Mesenchymal stem cell (in vitro differentiated cells and primary cell): Measurements from ENCODE around the gene C8A.

Experiments used
- DNase-seq: peaks from one replicate; pipeline ENCODE4 v3.0.0-alpha.2; 2013
- H2AFZ ChIP-seq: one replicate; pipeline ENCODE4 v1.6.1; 2013; ENCODE audit warnings: low read depth, mild to moderate bottlenecking, control low read depth, inconsistent platforms, low read length, moderate library complexity
- H2AK5ac ChIP-seq: 2 replicates; pipeline ENCODE4 v1.6.1; 2013; ENCODE audit warnings: low read length, moderate library complexity, mild to moderate bottlenecking, inconsistent platforms; ENCODE audit not compliant: severe bottlenecking
- H2BK120ac ChIP-seq: one replicate; pipeline ENCODE4 v1.6.1; 2013; ENCODE audit warnings: low read depth, mild to moderate bottlenecking, inconsistent platforms, low read length, moderate library complexity
- H2BK12ac ChIP-seq, 2 experiments: one replicate each; pipeline ENCODE4 v1.6.1; 2013; ENCODE audit warnings: inconsistent platforms in 2 of 2, low read length in 2 of 2, mild to moderate bottlenecking in 2 of 2, moderate library complexity in 2 of 2, control low read depth in 1 of 2
- H2BK15ac ChIP-seq: one replicate; pipeline ENCODE4 v1.6.1; 2013; ENCODE audit warnings: mild to moderate bottlenecking, low read depth, inconsistent platforms; ENCODE audit not compliant: poor library complexity, severe bottlenecking
- H2BK5ac ChIP-seq: 2 replicates; pipeline ENCODE4 v1.6.1; 2013; ENCODE audit warnings: low read depth, mild to moderate bottlenecking, low read length, control low read depth, inconsistent platforms; ENCODE audit not compliant: poor library complexity, severe bottlenecking
- H3K14ac ChIP-seq, 2 experiments: one replicate each; pipeline ENCODE4 v1.6.1; 2013; ENCODE audit warnings: inconsistent platforms in 2 of 2, low read length in 2 of 2, control low read depth in 1 of 2, mild to moderate bottlenecking in 1 of 2, moderate library complexity in 1 of 2
- H3K18ac ChIP-seq, 2 experiments: one replicate each; pipeline ENCODE4 v1.6.1; 2013; ENCODE audit warnings: inconsistent platforms in 2 of 2, low read length in 2 of 2, control low read depth in 1 of 2, low read depth in 1 of 2, mild to moderate bottlenecking in 1 of 2
- H3K23ac ChIP-seq, 2 experiments: one replicate each; pipeline ENCODE4 v1.6.1; 2013; ENCODE audit warnings: inconsistent platforms in 2 of 2, low read length in 2 of 2, mild to moderate bottlenecking in 2 of 2, moderate library complexity in 2 of 2, control low read depth in 1 of 2
- H3K27ac ChIP-seq: 2 replicates; pipeline ENCODE4 v1.5.1; 2013; ENCODE audit warnings: mild to moderate bottlenecking, moderate library complexity, low read length, control low read depth, inconsistent platforms; ENCODE audit not compliant: poor library complexity, severe bottlenecking
- H3K27me3 ChIP-seq, 2 experiments: 2 replicates each; pipeline versions ENCODE4 v1.6.1 to v1.7.0; 2013; ENCODE audit warnings: low read length in 2 of 2, mild to moderate bottlenecking in 2 of 2, moderate library complexity in 2 of 2, control low read depth in 1 of 2, inconsistent platforms in 1 of 2; ENCODE audit not compliant: control insufficient read depth in 1 of 2, insufficient read depth in 1 of 2
- H3K36me3 ChIP-seq, 2 experiments: 2 replicates each; pipeline versions ENCODE4 v1.6.1 to v1.7.0; 2013; ENCODE audit warnings: low read length in 2 of 2, control low read depth in 1 of 2, inconsistent platforms in 1 of 2, low read depth in 1 of 2, mild to moderate bottlenecking in 1 of 2; ENCODE audit not compliant: insufficient read depth in 2 of 2, control insufficient read depth in 1 of 2
- H3K4ac ChIP-seq, 2 experiments: one replicate each; pipeline ENCODE4 v1.6.1; 2013; ENCODE audit warnings: inconsistent platforms in 2 of 2, low read length in 2 of 2, mild to moderate bottlenecking in 2 of 2, moderate library complexity in 2 of 2, control low read depth in 1 of 2, low read depth in 1 of 2
- H3K4me1 ChIP-seq: 2 replicates; pipeline ENCODE4 v1.6.1; 2013; ENCODE audit warnings: low read depth, low read length, control low read depth; ENCODE audit not compliant: control insufficient read depth, insufficient read depth
- H3K4me2 ChIP-seq: 2 replicates; pipeline ENCODE4 v1.6.1; 2013; ENCODE audit warnings: low read length, mild to moderate bottlenecking, inconsistent platforms; ENCODE audit not compliant: poor library complexity, severe bottlenecking
- H3K4me3 ChIP-seq, 2 experiments: 2 replicates each; pipeline versions ENCODE4 v1.5.1 to v1.7.0; 2013; ENCODE audit warnings: low read length in 2 of 2, mild to moderate bottlenecking in 2 of 2, control low read depth in 1 of 2, low read depth in 1 of 2; ENCODE audit not compliant: insufficient read depth in 1 of 2
- H3K79me1 ChIP-seq: replicated peaks from 2 replicates; pipeline ENCODE4 v1.6.1; 2013; ENCODE audit warnings: mild to moderate bottlenecking, control low read depth, low read length, inconsistent platforms; ENCODE audit not compliant: poor library complexity, severe bottlenecking
- H3K9ac ChIP-seq: 2 replicates; pipeline ENCODE4 v1.7.0; 2013; ENCODE audit warnings: mild to moderate bottlenecking, low read length, moderate library complexity
- H3K9me3 ChIP-seq: 2 replicates; pipeline ENCODE4 v1.7.0; 2013; ENCODE audit warnings: mild to moderate bottlenecking, low read length; ENCODE audit not compliant: control insufficient read depth
- H4K8ac ChIP-seq: one replicate; pipeline ENCODE4 v1.6.1; 2013; ENCODE audit warnings: inconsistent platforms, mild to moderate bottlenecking, low read length, moderate library complexity
- H4K91ac ChIP-seq: one replicate; pipeline ENCODE4 v1.6.1; 2013; ENCODE audit warnings: mild to moderate bottlenecking, low read length, inconsistent platforms
- WGBS: methylation state at CpG from one replicate; pipeline ENCODE4 v1.1.7; 2013; ENCODE audit warnings: mixed read lengths; 5-methylcytosine and 5-hydroxymethylcytosine counted together

Gene C8A

DNA sequence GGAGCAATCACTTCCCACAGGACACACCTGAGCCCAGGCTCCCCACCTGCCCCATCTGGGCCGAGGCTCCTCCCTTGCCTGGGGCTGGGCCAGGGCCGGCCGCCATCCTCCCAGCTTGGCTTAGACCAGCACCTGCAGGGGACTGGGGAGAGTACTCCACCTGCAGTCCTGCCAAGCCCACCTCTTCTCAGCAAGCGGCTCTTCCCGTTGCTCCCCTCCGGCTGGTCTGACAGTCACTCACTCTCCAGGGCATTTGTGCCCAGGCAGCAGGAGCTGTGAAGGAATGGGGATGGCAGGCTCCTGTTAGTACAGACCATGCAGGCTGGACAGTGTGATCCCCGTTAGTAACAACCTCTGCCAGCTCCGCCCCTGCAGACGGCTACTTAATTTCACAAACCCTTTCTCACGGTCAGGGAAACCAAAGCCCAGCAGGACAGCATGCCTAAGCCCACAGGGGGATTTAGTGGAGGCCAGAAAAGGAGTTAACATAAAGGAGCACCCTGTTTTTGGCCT, 35.2 kb upstream of the C8A start, which contains the start of gene FYB2:
TSS of gene FYB2 (minus strand) at position 18 of the 513 bp plus-strand sequence. CDS start 114 bp downstream, outside the sequence.
- H3K9me3 ChIP-seq: peaks cover 4% of the 10 kb centered on the region
- no peaks in the 10 kb centered on the region for H3K79me1 ChIP-seq
- no peak within 1 kb of the TSS for H2BK120ac ChIP-seq
- peak within 1 kb of the TSS in 1 of 2 experiments; percentile 64 for H3K14ac ChIP-seq
- 46% methylated on average over 10 of the region's 10 CpGs for WGBS
- H3K18ac ChIP-seq: peak within 1 kb of the TSS in 1 of 2 experiments; percentile 30
- peaks cover 15% of the 10 kb centered on the region for H3K4me1 ChIP-seq
- no peak within 1 kb of the TSS for H3K9ac ChIP-seq
- peak within 1 kb of the TSS; percentile 25 for H3K4me2 ChIP-seq
- peak within 1 kb of the TSS; percentile 28 for H4K91ac ChIP-seq
- H3K23ac ChIP-seq: no peak within 1 kb of the TSS
- peak; percentile 29 for DNase-seq
- H2AK5ac ChIP-seq: peak within 1 kb of the TSS; percentile 20
- peak within 1 kb of the TSS; percentile 50 for H2BK15ac ChIP-seq
- H3K27ac ChIP-seq: peak within 1 kb of the TSS; percentile 38
- no peak within 1 kb of the TSS for H3K4ac ChIP-seq
- H2BK12ac ChIP-seq: peak within 1 kb of the TSS in 1 of 2 experiments; percentile 12
- no peak within 1 kb of the TSS for H3K4me3 ChIP-seq
- H2BK5ac ChIP-seq: no peak within 1 kb of the TSS
- H2AFZ ChIP-seq: no peak within 1 kb of the TSS
- peaks cover 0 to 21% of the 10 kb centered on the region in 2 experiments for H3K27me3 ChIP-seq
- no peaks in the 10 kb centered on the region for H3K36me3 ChIP-seq
- H4K8ac ChIP-seq: no peak within 1 kb of the TSS

DNA sequence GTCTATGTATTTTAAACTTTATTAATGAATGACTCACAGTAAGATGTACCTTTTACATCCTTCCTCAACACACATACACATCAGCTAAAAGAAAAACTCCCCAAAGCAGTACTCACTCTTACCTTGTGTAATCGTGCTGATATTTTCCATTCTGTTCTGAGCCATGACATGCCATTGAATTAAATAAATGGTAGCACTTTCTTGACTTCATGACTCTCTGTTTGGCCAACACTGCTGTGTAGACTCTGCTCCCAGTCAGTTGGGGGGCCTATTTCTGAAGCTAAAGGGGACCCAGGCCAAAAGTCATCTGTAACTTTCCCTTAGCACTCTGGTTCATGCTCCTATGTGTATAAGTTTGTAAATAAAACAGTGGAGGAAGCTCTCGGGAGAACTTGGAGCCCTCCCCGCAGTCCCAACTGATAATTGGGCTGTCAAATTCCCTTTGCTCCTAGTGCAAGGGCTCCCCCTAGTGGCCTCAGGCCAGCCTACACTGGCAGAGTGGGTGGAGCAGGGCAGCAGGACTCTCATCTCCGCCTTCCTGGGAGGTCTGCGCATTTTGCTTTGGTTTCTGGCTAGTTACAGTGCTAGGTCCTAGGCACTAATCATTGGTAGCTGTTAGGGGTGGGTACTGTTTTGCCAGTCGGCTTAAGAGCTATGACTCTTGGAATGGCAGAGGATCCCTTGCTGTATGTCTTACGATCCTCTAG, 33.7 kb upstream of the C8A start:
- H2BK5ac ChIP-seq: no peak overlapping the region
- no peak overlapping the region for H4K91ac ChIP-seq
- H3K9ac ChIP-seq: peak overlapping the region; percentile 61
- no peak overlapping the region for H3K27ac ChIP-seq
- no peak overlapping the region for H2AFZ ChIP-seq
- no peak overlapping the region for H4K8ac ChIP-seq
- no peak overlapping the region for H2BK120ac ChIP-seq
- peaks cover 0 to 13% of the 10 kb centered on the region in 2 experiments for H3K27me3 ChIP-seq
- no peak overlapping the region for H2BK15ac ChIP-seq
- H3K9me3 ChIP-seq: no peaks in the 10 kb centered on the region
- no peak overlapping the region for H3K14ac ChIP-seq
- no peak overlapping the region for H2BK12ac ChIP-seq
- H3K18ac ChIP-seq: no peak overlapping the region
- no peaks in the 10 kb centered on the region for H3K79me1 ChIP-seq
- 13% methylated on average over 7 of the region's 7 CpGs for WGBS
- no peak overlapping the region for H2AK5ac ChIP-seq
- no peaks in the 10 kb centered on the region for H3K36me3 ChIP-seq
- peak overlapping the region in 1 of 2 experiments; percentile 11 for H3K4me3 ChIP-seq
- peak; percentile 89 for DNase-seq
- no peak overlapping the region for H3K4me2 ChIP-seq
- H3K4ac ChIP-seq: peak overlapping the region in 1 of 2 experiments; percentile 48
- H3K23ac ChIP-seq: no peak overlapping the region
- H3K4me1 ChIP-seq: peaks cover 15% of the 10 kb centered on the region

DNA sequence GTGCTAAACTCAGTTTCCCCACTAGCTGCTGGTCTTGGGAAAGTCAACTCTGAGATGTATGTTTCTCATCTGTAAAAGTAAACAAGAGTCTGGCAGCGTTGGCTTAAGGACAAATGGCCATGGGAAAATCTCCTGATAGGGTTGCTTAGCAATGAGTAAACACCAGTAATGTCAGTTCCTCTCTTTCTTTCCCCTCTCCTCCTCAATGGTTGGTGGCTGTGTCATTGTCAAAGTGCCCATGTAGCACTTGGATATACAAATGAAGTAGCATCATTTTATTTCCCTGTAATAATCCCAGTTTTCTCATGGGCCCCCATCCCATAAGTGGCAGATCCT, 33.2 kb upstream of the C8A start:
- no peak overlapping the region for H3K4me2 ChIP-seq
- H2BK120ac ChIP-seq: no peak overlapping the region
- peaks cover 15% of the 10 kb centered on the region for H3K4me1 ChIP-seq
- no peak overlapping the region for H3K27ac ChIP-seq
- H2BK15ac ChIP-seq: no peak overlapping the region
- no peak overlapping the region for H4K91ac ChIP-seq
- no peak overlapping the region for H2AK5ac ChIP-seq
- peak overlapping the region in 1 of 2 experiments; percentile 48 for H3K4ac ChIP-seq
- peaks cover 0 to 13% of the 10 kb centered on the region in 2 experiments for H3K27me3 ChIP-seq
- H3K14ac ChIP-seq: no peak overlapping the region
- H3K9me3 ChIP-seq: no peaks in the 10 kb centered on the region
- H3K4me3 ChIP-seq: peak overlapping the region in 1 of 2 experiments; percentile 11
- no peak overlapping the region for H4K8ac ChIP-seq
- H2AFZ ChIP-seq: no peak overlapping the region
- H2BK5ac ChIP-seq: no peak overlapping the region
- no peaks in the 10 kb centered on the region for H3K79me1 ChIP-seq
- peak overlapping the region; percentile 61 for H3K9ac ChIP-seq
- peak; percentile 94 for DNase-seq
- H3K36me3 ChIP-seq: no peaks in the 10 kb centered on the region
- 0% methylated on average over 1 of the region's 1 CpG for WGBS
- no peak overlapping the region for H3K23ac ChIP-seq
- no peak overlapping the region for H2BK12ac ChIP-seq
- no peak overlapping the region for H3K18ac ChIP-seq

DNA sequence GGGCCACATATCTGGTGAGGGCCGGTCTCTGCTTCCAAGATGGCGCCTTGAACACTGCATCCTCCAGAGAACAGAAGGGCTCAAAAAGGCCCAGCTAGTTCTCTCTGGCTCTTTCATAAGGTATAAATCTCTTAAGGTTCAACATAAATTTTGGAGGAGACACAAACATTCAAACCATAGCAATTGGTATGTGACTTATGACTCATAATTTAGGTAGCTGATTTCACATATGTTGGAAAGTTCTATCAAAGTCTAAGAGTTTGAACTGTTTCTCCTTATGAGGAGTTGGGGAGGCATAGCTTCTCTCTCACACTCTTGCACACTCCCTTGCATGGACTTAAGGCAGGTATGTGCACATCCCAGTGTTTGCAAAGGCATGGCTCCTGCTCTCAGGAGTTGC, 30.3 kb upstream of the C8A start:
- no peak overlapping the region for H3K27ac ChIP-seq
- H3K23ac ChIP-seq: no peak overlapping the region
- no peak overlapping the region for H2BK120ac ChIP-seq
- no peak overlapping the region for H2BK12ac ChIP-seq
- H4K8ac ChIP-seq: no peak overlapping the region
- no peak overlapping the region for H2AK5ac ChIP-seq
- H3K36me3 ChIP-seq: no peaks in the 10 kb centered on the region
- H3K9ac ChIP-seq: no peak overlapping the region
- H3K27me3 ChIP-seq: peaks cover 0 to 24% of the 10 kb centered on the region in 2 experiments
- no peak overlapping the region for H3K14ac ChIP-seq
- no peak overlapping the region for H4K91ac ChIP-seq
- H3K18ac ChIP-seq: no peak overlapping the region
- no peaks in the 10 kb centered on the region for H3K9me3 ChIP-seq
- H3K4me1 ChIP-seq: peaks cover 8% of the 10 kb centered on the region
- DNase-seq: no peak
- H2BK15ac ChIP-seq: no peak overlapping the region
- no peak overlapping the region for H3K4me2 ChIP-seq
- no peak overlapping the region for H2BK5ac ChIP-seq
- no peaks in the 10 kb centered on the region for H3K79me1 ChIP-seq
- no peak overlapping the region for H3K4me3 ChIP-seq
- H2AFZ ChIP-seq: no peak overlapping the region
- WGBS: 59% methylated on average over 2 of the region's 2 CpGs
- no peak overlapping the region for H3K4ac ChIP-seq
